ENCODE data around the gene TOR1A. TPM values are rescaled to one million over a fixed set of nuclear protein-coding genes. Genes with fewer than 3 reads are reported as not detected.

TOR1A gene
- total RNA-seq, 1 experiment from 2014 or later, result 32.2 TPM

DNA sequence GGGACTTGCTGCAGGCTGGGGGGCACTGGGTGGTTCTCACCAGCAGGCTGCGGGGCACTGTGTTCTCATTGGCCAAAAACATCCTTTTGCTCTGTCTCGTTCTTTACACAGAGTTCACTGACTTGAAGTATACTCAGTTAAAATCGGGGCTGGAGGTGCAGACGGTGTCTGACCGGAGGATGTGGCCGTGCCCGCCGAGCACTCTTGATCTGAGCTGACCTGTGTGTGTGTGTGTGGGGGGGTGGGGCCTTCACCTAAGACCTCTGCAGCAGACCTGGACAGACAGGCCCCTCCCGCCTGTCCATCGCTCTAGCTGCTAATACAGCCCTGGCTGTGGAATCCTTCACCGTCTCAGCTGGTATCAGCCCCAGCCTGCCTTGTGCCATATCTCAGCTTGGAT, 13.8 kb downstream of the TOR1A start:
- Histone ChIP-seq H3K27me3 (replicated peaks; ENCODE audit: control insufficient read depth, insufficient read depth, low read length) (no peaks in the 10 kb centered on the region), H3K4me3 (ENCODE audit: low read depth, low read length) (no peak overlapping the region), H3K4me1 (peaks cover 30% of the 10 kb centered on the region), H3K9me3 (no peaks in the 10 kb centered on the region), H3K36me3 (ENCODE audit: control insufficient read depth, insufficient read depth, low read length) (peaks cover 1% of the 10 kb centered on the region; the same call in 1 of the 2 replicates)
- Mint-ChIP-seq H3K27ac (ENCODE audit: unreplicated experiment) (peak overlapping the region; percentile 35), H3K27me3 (ENCODE audit: insufficient read depth, unreplicated experiment) (no peaks in the 10 kb centered on the region), H3K4me3 (ENCODE audit: unreplicated experiment) (no peak overlapping the region), H3K4me1 (ENCODE audit: low read depth, unreplicated experiment) (peaks cover 22% of the 10 kb centered on the region), H3K9me3 (ENCODE audit: unreplicated experiment) (no peaks in the 10 kb centered on the region), H3K36me3 (ENCODE audit: insufficient read depth, unreplicated experiment) (peaks cover 45% of the 10 kb centered on the region)
- intact Hi-C loops (cut with micrococcal nuclease; ENCODE audit: unreplicated experiment), result no loop called here
- CTCF ChIA-PET, result no interaction called here
- BruUV-seq (replicated peaks), result no TSS peak
- TF ChIP-seq, protein P1, sequence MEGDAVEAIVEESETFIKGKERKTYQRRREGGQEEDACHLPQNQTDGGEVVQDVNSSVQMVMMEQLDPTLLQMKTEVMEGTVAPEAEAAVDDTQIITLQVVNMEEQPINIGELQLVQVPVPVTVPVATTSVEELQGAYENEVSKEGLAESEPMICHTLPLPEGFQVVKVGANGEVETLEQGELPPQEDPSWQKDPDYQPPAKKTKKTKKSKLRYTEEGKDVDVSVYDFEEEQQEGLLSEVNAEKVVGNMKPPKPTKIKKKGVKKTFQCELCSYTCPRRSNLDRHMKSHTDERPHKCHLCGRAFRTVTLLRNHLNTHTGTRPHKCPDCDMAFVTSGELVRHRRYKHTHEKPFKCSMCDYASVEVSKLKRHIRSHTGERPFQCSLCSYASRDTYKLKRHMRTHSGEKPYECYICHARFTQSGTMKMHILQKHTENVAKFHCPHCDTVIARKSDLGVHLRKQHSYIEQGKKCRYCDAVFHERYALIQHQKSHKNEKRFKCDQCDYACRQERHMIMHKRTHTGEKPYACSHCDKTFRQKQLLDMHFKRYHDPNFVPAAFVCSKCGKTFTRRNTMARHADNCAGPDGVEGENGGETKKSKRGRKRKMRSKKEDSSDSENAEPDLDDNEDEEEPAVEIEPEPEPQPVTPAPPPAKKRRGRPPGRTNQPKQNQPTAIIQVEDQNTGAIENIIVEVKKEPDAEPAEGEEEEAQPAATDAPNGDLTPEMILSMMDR (IDR thresholded peaks at IDR 0.05; ENCODE audit: insufficient read depth in 1 of 2, low read depth in 1 of 2, low read length in 1 of 2, severe bottlenecking in 1 of 2, unreplicated experiment in 1 of 2), result no peak
- POLR2A ChIA-PET, result no interaction called here
- DNase-seq, result no peak

DNA sequence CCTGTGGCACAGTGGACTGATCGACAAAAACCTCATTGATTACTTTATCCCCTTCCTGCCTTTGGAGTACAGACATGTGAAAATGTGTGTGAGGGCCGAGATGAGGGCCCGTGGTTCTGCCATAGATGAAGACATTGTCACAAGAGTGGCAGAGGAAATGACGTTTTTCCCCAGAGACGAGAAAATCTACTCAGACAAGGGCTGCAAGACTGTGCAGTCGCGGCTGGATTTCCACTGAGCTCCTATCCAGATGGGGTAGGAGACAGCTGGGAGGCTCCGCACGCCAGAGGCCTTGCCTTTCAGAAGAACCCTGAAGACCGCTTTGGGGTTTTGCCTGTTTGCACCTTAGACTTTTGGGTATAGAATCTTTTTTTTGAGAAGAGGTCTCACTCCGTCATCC, 14.6 kb downstream of the TOR1A start:
- intact Hi-C loops (cut with micrococcal nuclease; ENCODE audit: unreplicated experiment), result no loop called here
- H3K9me3 ChIP-seq, result no peaks in the 10 kb centered on the region
- Mint-ChIP-seq H3K27me3 (ENCODE audit: insufficient read depth, unreplicated experiment) (no peaks in the 10 kb centered on the region), H3K27ac (ENCODE audit: unreplicated experiment) (no peak overlapping the region), H3K4me3 (ENCODE audit: unreplicated experiment) (no peak overlapping the region), H3K36me3 (ENCODE audit: insufficient read depth, unreplicated experiment) (peaks cover 48% of the 10 kb centered on the region), H3K4me1 (ENCODE audit: low read depth, unreplicated experiment) (peaks cover 19% of the 10 kb centered on the region), H3K9me3 (ENCODE audit: unreplicated experiment) (no peaks in the 10 kb centered on the region)
- DNase-seq, result no peak
- ChIA-PET CTCF (no interaction called here), POLR2A (no interaction called here)
- peaks cover 1% of the 10 kb centered on the region; the same call in 1 of the 2 replicates for H3K36me3 ChIP-seq (ENCODE audit: control insufficient read depth, insufficient read depth, low read length)
- no peak overlapping the region for H3K4me3 ChIP-seq (ENCODE audit: low read depth, low read length)
- peaks cover 31% of the 10 kb centered on the region for H3K4me1 ChIP-seq
- no TSS peak for BruUV-seq (replicated peaks)
- TF ChIP-seq, protein P1 (IDR thresholded peaks at IDR 0.05; ENCODE audit: insufficient read depth in 1 of 2, low read depth in 1 of 2, low read length in 1 of 2, severe bottlenecking in 1 of 2, unreplicated experiment in 1 of 2), result no peak
- H3K27me3 ChIP-seq (replicated peaks; ENCODE audit: control insufficient read depth, insufficient read depth, low read length), result no peaks in the 10 kb centered on the region

DNA sequence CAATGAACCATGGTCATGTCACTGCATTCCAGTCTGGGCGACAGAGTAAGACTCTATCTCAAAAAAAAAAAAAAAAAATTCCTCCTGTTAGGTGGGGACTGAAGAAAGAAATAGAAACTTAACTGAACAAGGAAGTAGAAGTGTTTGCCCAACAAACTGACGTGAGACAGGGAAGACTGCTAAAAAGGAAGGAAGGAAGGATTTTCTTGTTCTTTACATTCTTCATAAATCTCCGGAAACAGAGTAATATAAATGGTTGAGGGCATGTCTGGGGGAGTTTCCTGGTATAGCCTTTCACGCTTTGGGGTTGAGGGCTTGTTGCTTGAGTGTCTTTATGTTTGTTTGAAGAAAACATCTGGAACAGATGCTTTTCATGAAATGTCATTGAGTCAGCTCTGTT, 17.9 kb downstream of the TOR1A start:
- Histone ChIP-seq H3K4me3 (ENCODE audit: low read depth, low read length) (no peak overlapping the region), H3K27me3 (replicated peaks; ENCODE audit: control insufficient read depth, insufficient read depth, low read length) (no peaks in the 10 kb centered on the region), H3K4me1 (peaks cover 24% of the 10 kb centered on the region), H3K9me3 (no peaks in the 10 kb centered on the region), H3K36me3 (ENCODE audit: control insufficient read depth, insufficient read depth, low read length) (peaks cover 1% of the 10 kb centered on the region; the same call in 1 of the 2 replicates)
- Mint-ChIP-seq H3K9me3 (ENCODE audit: unreplicated experiment) (no peaks in the 10 kb centered on the region), H3K4me3 (ENCODE audit: unreplicated experiment) (no peak overlapping the region), H3K27me3 (ENCODE audit: insufficient read depth, unreplicated experiment) (no peaks in the 10 kb centered on the region), H3K4me1 (ENCODE audit: low read depth, unreplicated experiment) (peaks cover 10% of the 10 kb centered on the region), H3K27ac (ENCODE audit: unreplicated experiment) (peak overlapping the region; percentile 39), H3K36me3 (ENCODE audit: insufficient read depth, unreplicated experiment) (peaks cover 51% of the 10 kb centered on the region)
- BruUV-seq (replicated peaks), result no TSS peak
- POLR2A ChIA-PET, result interaction anchor here (0.7 kb wide), 1 partner anchor 12 kb away, joined by 6 read pairs; no protein-coding TSS in a partner anchor
- DNase-seq, result no peak
- TF ChIP-seq, protein P1 (IDR thresholded peaks at IDR 0.05; ENCODE audit: insufficient read depth in 1 of 2, low read depth in 1 of 2, low read length in 1 of 2, severe bottlenecking in 1 of 2, unreplicated experiment in 1 of 2), result no peak
- intact Hi-C loops (cut with micrococcal nuclease; ENCODE audit: unreplicated experiment), result no loop called here
- CTCF ChIA-PET, result no interaction called here
